ENCODE measurements around the gene SV2A.

DNA sequence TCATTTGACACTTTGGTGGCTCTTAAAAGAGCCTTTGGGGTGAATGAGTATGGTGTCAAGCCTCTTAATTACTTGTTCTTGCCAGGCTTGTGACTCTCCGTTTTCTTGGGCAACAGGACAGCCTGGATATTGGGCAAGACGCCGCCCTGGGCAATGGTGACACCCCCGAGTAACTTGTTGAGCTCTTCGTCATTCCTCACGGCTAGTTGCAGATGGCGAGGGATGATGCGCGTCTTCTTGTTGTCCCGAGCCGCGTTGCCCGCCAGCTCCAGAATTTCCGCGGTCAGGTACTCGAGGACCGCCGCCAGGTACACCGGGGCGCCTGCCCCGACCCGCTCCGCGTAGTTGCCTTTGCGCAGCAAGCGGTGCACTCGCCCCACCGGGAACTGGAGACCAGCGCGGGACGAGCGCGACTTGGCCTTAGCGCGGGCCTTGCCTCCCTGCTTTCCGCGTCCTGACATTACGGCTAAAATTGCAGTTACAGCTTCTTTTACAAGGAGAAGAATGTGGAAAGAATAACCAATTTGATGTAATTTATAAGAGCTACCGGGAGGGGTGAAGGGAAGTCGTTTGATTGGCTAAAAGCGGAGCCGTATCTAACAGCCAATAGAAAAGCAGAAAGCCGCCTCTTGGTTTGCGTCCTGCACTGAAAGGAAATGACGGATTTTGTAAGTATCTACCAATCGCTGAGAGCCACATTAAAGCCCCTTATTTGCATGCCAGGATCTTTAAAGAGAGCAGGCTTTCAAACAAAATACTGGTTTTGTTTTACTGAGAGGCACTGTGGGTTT is 30.0 kb downstream of the SV2A start:
- TF ChIP-seq, protein P1, sequence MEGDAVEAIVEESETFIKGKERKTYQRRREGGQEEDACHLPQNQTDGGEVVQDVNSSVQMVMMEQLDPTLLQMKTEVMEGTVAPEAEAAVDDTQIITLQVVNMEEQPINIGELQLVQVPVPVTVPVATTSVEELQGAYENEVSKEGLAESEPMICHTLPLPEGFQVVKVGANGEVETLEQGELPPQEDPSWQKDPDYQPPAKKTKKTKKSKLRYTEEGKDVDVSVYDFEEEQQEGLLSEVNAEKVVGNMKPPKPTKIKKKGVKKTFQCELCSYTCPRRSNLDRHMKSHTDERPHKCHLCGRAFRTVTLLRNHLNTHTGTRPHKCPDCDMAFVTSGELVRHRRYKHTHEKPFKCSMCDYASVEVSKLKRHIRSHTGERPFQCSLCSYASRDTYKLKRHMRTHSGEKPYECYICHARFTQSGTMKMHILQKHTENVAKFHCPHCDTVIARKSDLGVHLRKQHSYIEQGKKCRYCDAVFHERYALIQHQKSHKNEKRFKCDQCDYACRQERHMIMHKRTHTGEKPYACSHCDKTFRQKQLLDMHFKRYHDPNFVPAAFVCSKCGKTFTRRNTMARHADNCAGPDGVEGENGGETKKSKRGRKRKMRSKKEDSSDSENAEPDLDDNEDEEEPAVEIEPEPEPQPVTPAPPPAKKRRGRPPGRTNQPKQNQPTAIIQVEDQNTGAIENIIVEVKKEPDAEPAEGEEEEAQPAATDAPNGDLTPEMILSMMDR (IDR thresholded peaks at IDR 0.05 in 4 of 5, conservative IDR thresholded peaks at IDR 0.05 in 1 of 5): peak in 1 of 5 experiments; percentile 24
- peak; percentile 70 to 88 for TF ChIP-seq POLR2A (IDR thresholded peaks at IDR 0.05)
